ENCODE measurements around the gene SBNO2.

GRCh38 chr19:1141944-1142343, 32.1 kb downstream of the SBNO2 start:
- TF ChIP-seq CTCF (IDR thresholded peaks at IDR 0.05): no peak
- no peak for TF ChIP-seq POLR2A (IDR thresholded peaks at IDR 0.05)

Data from right lobe of liver (tissue), 4 donors.